Measurements from ENCODE around the gene PFKFB3. TPM values are rescaled to one million over a fixed set of nuclear protein-coding genes. Genes with fewer than 3 reads are reported as not detected.
"Not testable (repeated sequence)": the region's sequence is repeated elsewhere in the genome, so short reads cannot be mapped to it uniquely, and the experiment has no call there.

PFKFB3 gene
- total RNA-seq, 4 donors from 2014 or later, result 8.4 to 11.8 (median 9.4) TPM

DNA sequence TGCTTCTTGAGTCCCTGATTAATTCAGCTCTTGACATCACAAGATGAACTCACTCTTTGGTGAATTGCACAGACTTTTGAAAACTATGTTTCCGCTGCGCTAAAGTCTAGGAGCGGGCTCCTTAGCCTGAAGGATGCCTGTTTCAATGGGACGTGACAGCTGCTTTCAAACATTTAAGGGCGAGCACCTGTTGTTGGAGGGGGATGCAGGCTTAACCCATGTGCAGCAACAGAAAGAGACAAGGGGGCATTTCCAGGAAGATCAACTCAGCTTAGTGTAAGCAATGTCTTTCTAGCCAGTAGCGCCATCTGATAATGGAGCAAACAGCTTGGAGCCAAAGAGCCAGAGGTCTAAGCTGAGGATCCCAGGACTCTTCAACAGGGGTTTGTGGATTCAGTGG lies 8.4 kb upstream of the PFKFB3 start:
- intact Hi-C loops (cut with DNase I), result no loop called here
- H3K36me3 ChIP-seq, result no peaks in the 10 kb centered on the region
- DNase-seq, result no peak
- TF ChIP-seq, protein P1, sequence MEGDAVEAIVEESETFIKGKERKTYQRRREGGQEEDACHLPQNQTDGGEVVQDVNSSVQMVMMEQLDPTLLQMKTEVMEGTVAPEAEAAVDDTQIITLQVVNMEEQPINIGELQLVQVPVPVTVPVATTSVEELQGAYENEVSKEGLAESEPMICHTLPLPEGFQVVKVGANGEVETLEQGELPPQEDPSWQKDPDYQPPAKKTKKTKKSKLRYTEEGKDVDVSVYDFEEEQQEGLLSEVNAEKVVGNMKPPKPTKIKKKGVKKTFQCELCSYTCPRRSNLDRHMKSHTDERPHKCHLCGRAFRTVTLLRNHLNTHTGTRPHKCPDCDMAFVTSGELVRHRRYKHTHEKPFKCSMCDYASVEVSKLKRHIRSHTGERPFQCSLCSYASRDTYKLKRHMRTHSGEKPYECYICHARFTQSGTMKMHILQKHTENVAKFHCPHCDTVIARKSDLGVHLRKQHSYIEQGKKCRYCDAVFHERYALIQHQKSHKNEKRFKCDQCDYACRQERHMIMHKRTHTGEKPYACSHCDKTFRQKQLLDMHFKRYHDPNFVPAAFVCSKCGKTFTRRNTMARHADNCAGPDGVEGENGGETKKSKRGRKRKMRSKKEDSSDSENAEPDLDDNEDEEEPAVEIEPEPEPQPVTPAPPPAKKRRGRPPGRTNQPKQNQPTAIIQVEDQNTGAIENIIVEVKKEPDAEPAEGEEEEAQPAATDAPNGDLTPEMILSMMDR (IDR thresholded peaks at IDR 0.05), result no peak
- no peak for TF ChIP-seq POLR2A (IDR thresholded peaks at IDR 0.05)
- H3K4me1 ChIP-seq, result peaks cover 0 to 5% of the 10 kb centered on the region in 2 donors
- H3K27me3 ChIP-seq, result no peaks in the 10 kb centered on the region
- H3K4me3 ChIP-seq (replicated peaks in 1 of 3), result no peak overlapping the region
- no peaks in the 10 kb centered on the region for H3K9me3 ChIP-seq
- no peak overlapping the region for H3K27ac ChIP-seq
- WGBS, 2 donors, result 90 to 92% methylated on average over 6 of the region's 6 CpGs

DNA sequence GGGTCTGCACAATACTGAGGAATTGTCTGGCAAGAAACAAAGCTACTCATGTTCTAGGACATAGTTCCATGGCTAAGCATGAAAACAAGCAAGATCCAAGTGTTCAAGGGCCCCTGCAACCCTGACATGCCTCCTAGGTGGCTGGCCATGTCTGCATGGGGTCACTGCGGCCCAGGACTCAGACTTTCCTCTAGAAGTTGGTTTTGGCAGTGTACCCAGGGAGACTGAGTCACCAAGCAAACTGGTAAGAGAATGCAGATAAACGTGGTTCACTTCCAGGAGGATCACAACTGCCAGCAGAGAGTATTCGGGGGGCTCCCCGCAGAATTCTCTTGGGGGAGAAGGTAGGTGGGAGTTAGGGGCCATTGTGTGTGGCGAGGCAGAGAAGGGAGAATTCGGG lies 7.4 kb upstream of the PFKFB3 start:
- no peak overlapping the region for H3K4me3 ChIP-seq (replicated peaks in 1 of 3)
- H3K27me3 ChIP-seq, result no peaks in the 10 kb centered on the region
- peaks cover 0 to 5% of the 10 kb centered on the region in 2 donors for H3K4me1 ChIP-seq
- H3K9me3 ChIP-seq, result no peaks in the 10 kb centered on the region
- H3K27ac ChIP-seq, result peak overlapping the region in 1 of 3 donors; percentile 49
- H3K36me3 ChIP-seq, result no peaks in the 10 kb centered on the region
- TF ChIP-seq, protein P1 (IDR thresholded peaks at IDR 0.05), result no peak
- TF ChIP-seq POLR2A (IDR thresholded peaks at IDR 0.05), result no peak
- WGBS, 2 donors, result 77 to 90% methylated on average over 6 of the region's 6 CpGs
- no peak for DNase-seq
- intact Hi-C loops (cut with DNase I), result no loop called here

DNA sequence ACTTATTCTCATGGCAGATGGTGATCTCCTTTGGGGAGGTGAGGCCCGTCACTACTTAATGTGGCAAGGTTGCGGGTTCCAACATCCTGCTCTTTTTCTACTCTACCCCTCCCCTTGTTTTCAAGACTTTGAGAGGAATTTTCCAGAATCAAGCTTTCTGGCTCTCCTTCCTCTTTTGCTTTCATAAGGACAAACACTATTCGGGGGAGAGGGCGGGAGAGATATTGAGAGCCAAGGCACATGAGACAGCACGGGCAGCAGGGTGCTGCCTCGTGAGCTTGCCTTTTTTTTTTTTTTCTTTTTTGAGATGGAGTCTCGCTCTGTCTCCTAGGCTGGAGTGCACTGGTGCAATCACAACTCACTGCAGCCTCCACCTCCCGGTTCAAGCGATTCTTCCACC lies 6.9 kb upstream of the PFKFB3 start:
- no peak for DNase-seq
- H3K27ac ChIP-seq, result peak overlapping the region in 1 of 3 donors; percentile 49
- TF ChIP-seq, protein P1 (IDR thresholded peaks at IDR 0.05), result no peak
- no peak for TF ChIP-seq POLR2A (IDR thresholded peaks at IDR 0.05)
- 75 to 82% methylated on average over 9 of the region's 9 CpGs for WGBS, 2 donors
- no peaks in the 10 kb centered on the region for H3K36me3 ChIP-seq
- intact Hi-C loops (cut with DNase I), result no loop called here
- H3K4me1 ChIP-seq, result peaks cover 4 to 8% of the 10 kb centered on the region in 2 donors
- no peak overlapping the region for H3K4me3 ChIP-seq (replicated peaks in 1 of 3)
- H3K27me3 ChIP-seq, result no peaks in the 10 kb centered on the region
- no peaks in the 10 kb centered on the region for H3K9me3 ChIP-seq

DNA sequence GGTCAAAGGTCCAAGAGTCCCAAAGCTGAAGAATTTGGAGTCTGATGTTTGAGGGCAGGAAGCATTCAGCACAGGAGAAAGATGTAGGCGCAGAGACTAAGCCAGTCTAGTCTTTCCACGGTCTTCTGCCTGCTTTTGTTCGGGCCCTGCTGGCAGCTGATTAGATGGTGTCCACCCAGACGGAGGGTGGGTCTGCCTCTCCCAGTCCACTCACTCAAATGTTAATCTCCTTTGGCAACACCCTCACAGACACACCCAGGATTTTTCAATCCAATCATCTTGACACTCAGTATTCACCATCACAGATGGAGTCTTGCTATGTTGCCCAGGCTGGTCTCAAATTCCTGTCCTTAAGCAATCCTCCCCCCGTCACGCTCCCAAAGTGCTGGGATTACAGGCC lies 6.2 kb upstream of the PFKFB3 start:
- intact Hi-C loops (cut with DNase I); DNase-seq; H3K27me3 ChIP-seq; H3K36me3 ChIP-seq; H3K4me3 ChIP-seq (replicated peaks in 1 of 3); H3K9me3 ChIP-seq: not testable (repeated sequence)
- peak overlapping the region in 1 of 3 donors; percentile 33 for H3K27ac ChIP-seq
- H3K4me1 ChIP-seq, result peaks cover 6 to 12% of the 10 kb centered on the region in 2 donors
- 88 to 93% methylated on average over 6 of the region's 6 CpGs for WGBS, 2 donors

DNA sequence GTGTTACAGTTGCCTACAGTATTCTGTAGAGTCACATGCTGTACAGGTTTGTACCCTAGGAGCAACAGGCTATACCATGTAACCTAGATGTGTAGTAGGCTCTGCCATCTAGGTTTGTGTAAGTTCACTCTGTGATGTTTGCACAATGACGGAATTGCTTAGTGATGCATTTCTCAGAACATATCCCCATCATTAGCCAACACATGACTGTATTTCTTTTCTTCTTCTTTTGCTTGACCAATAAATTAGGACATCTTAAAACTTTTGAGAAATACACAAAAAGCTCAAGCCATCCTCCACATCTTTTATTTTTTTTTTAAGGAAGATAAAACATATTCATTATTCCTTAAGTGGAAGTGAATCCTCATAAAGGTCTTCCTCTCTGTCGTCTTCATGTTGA lies 5.4 kb upstream of the PFKFB3 start:
- Histone ChIP-seq H3K4me3 (replicated peaks in 1 of 3) (no peak overlapping the region), H3K27ac (no peak overlapping the region), H3K36me3 (no peaks in the 10 kb centered on the region), H3K9me3 (no peaks in the 10 kb centered on the region), H3K27me3 (no peaks in the 10 kb centered on the region), H3K4me1 (peaks cover 12 to 19% of the 10 kb centered on the region in 2 donors)
- WGBS, 2 donors, result 83 to 88% methylated on average over 2 of the region's 2 CpGs
- TF ChIP-seq, protein P1 (IDR thresholded peaks at IDR 0.05), result no peak
- TF ChIP-seq POLR2A (IDR thresholded peaks at IDR 0.05), result no peak
- DNase-seq, result no peak
- intact Hi-C loops (cut with DNase I), result no loop called here

DNA sequence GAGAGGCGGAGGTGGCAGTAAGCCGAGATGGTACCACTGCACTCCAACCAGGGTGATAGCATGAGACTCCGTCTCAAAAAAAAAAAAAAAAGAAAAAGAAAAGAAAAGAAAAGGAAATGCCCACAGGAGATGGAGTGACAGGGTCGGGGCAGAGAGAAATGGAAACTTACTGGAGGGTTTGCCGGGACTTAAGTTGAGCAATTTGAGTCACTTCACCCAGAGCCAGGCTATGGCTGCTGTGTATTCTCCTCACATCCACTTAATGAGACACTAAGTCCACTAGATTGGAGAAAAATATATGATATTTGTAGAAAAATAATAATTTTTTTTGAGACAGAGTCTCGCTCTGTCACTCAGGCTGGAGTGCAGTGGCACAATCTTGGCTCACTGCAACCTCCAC lies 4.6 kb upstream of the PFKFB3 start:
- Histone ChIP-seq H3K27ac (no peak overlapping the region), H3K4me1 (peaks cover 14 to 21% of the 10 kb centered on the region in 2 donors), H3K36me3 (no peaks in the 10 kb centered on the region), H3K4me3 (replicated peaks in 1 of 3) (no peak overlapping the region), H3K9me3 (no peaks in the 10 kb centered on the region), H3K27me3 (no peaks in the 10 kb centered on the region)
- intact Hi-C loops (cut with DNase I), result no loop called here
- 85 to 88% methylated on average over 6 of the region's 6 CpGs for WGBS, 2 donors
- no peak for TF ChIP-seq POLR2A (IDR thresholded peaks at IDR 0.05)
- TF ChIP-seq, protein P1 (IDR thresholded peaks at IDR 0.05), result no peak
- no peak for DNase-seq
